Heart left ventricle (tissue), 16 donors: ENCODE data around the gene DOHH. TPM values are rescaled to one million over a fixed set of nuclear protein-coding genes. Genes with fewer than 3 reads are reported as not detected.

ENCODE experiments used
- ATAC-seq, 4 donors: fragments of 200-7000 bp; cut with Tn5 transposase; one replicate each; pipeline ENCODE4 v1.9.1; 2020 to 2022; ENCODE audit warnings: moderate library complexity in 4 of 4, mild to moderate bottlenecking in 3 of 4, moderate number of reproducible peaks in 1 of 4
- DNase-seq, 5 donors: peaks; one replicate each; pipeline ENCODE4 v3.0.0-alpha.2; 2020
- H3K27ac ChIP-seq, 12 donors: fragments of 200-600 bp; sonication (generic) in 4 of 12; one replicate each; pipeline versions ENCODE4 v1.5.0 to v1.8.0; 2016 to 2022; ENCODE audit warnings: mild to moderate bottlenecking in 2 of 12
- H3K27me3 ChIP-seq, 9 donors: fragments of 200-600 bp; sonication (generic) in 2 of 9; one replicate each; pipeline versions ENCODE4 v1.5.1 to v1.8.0; 2016 to 2022; ENCODE audit warnings: mild to moderate bottlenecking in 3 of 9
- H3K36me3 ChIP-seq, 9 donors: fragments of 200-600 bp; sonication (generic) in 2 of 9; one replicate each; pipeline versions ENCODE4 v1.5.0 to v1.8.0; 2018 to 2022; ENCODE audit warnings: mild to moderate bottlenecking in 2 of 9
- H3K4me1 ChIP-seq, 12 donors: fragments of 200-600 bp; sonication (generic) in 4 of 12; one replicate each; pipeline versions ENCODE4 v1.5.0 to v1.8.0; 2016 to 2022; ENCODE audit warnings: mild to moderate bottlenecking in 3 of 12
- H3K4me3 ChIP-seq, 12 donors: fragments of 200-600 bp; sonication (generic) in 4 of 12; one replicate each; pipeline versions ENCODE4 v1.5.0 to v1.8.0; 2017 to 2022; ENCODE audit warnings: mild to moderate bottlenecking in 9 of 12, moderate library complexity in 4 of 12
- H3K9me3 ChIP-seq, 12 donors: fragments of 200-600 bp; sonication (generic) in 4 of 12; one replicate each; pipeline versions ENCODE4 v1.5.0 to v1.8.0; 2016 to 2022; ENCODE audit warnings: mild to moderate bottlenecking in 1 of 12
- CTCF ChIP-seq, 12 donors: fragments of 200-600 bp; sonication (generic) in 4 of 12; IDR thresholded peaks; one replicate each; pipeline versions ENCODE4 v1.5.0 to v1.8.0; 2018 to 2022; ENCODE audit warnings: antibody characterized with exemption in 12 of 12, mild to moderate bottlenecking in 5 of 12
- POLR2A ChIP-seq, 2 donors: fragments of 450-650 bp; IDR thresholded peaks; one replicate each; pipeline ENCODE4 v1.6.1; 2017; ENCODE audit warnings: antibody characterized with exemption in 2 of 2, mild to moderate bottlenecking in 2 of 2, moderate library complexity in 2 of 2
- WGBS, 4 donors: extraction: QIAGEN DNeasy Blood & Tissue Kit in 2 of 4; methylation state at CpG; one replicate each; pipeline versions ENCODE4 v1.1.5 to v1.1.7; 2013 to 2018; 5-methylcytosine and 5-hydroxymethylcytosine counted together
- intact Hi-C, 10 donors: fragments of 100-400 bp; cut with DNase I; formaldehyde crosslinking; loops; one replicate each; pipeline versions ENCODE4 v1.11.1 to v1.14.2; 2022
- polyA plus RNA-seq, 2 donors: library from polyadenylated mRNA; stranded (reverse); fragments of 200-250 nt; gene quantifications; one replicate each; pipeline ENCODE4 v1.2.3, GENCODE V29; 2013
- total RNA-seq, 9 donors: library from RNA; depleted of rRNA in 2 of 9; stranded (reverse); fragments of >200 nt in 2 of 9; fragmentation: NEBNext Ultra II Directional in 3 of 9; extraction: Animal tissue kit (Norgen Biotek cat#: 25700) in 3 of 9; gene quantifications; one replicate each; pipeline versions ENCODE4 v1.1.0 to v1.2.4, GENCODE V29; 2016 to 2023
- donor health status: ischemic (EF 13 %, LVEDD 7.1; RV severe dilation, severe dysfunction).
- donor health status: healthy with polysubstance abuse.
- donor health status: DM: no; HTN: yes; CAD: no.
- donor health status: DM: no; HTN: no; CAD: no.
- donor health status: ischemic (EF 25% LVEDD 6.9; RV normal size, moderate dysfunction).
- donor health status: ischemic (EF 25% LVEDD 5.7; RV mildly dilated, moderate dysfunction).
- donor health status: healthy.
- donor health status: DM: yes; HTN: yes; CAD: no.
- donor health status: ischemic (EF 35%, LVEDD 5.7; RV mildly dilated, moderate dysfunction).
- donor health status: nonischemic (EF 11% LVEDD 7.7; RV severe dilation, severe dysfunction).
- donor health status: DM: yes; HTN: yes; CAD: no.
- donor health status: PGD.
- donor health status: ischemic (EF 29% LVEDD 5.4; RV normal size, mild dysfunction).
- donor health status: nonischemic (EF 23%, LVEDD 6.1; RV moderate dilation, normal function).

Gene DOHH
- total and polyA plus RNA-seq, 11 donors = 7.4 to 34.3 (median 12.2) TPM

GRCh38 chr19:3535235-3535535 is 34.7 kb upstream of the DOHH start:
- H3K4me3 ChIP-seq = no peak overlapping the region
- DNase-seq (no peak), ATAC-seq (no peak)
- H3K27ac ChIP-seq = no peak overlapping the region
- intact Hi-C loops = no loop called here
- no peaks in the 10 kb centered on the region for H3K9me3 ChIP-seq
- H3K4me1 ChIP-seq = peaks cover 0 to 9% (median 0%) of the 10 kb centered on the region in 12 donors
- 90 to 100% (median 95%) methylated on average over 3 to 9 of the region's 9 CpGs for WGBS, 4 donors
- TF ChIP-seq POLR2A (IDR thresholded peaks at IDR 0.05) = no peak
- TF ChIP-seq CTCF (IDR thresholded peaks at IDR 0.05) = no peak
- no peaks in the 10 kb centered on the region for H3K27me3 ChIP-seq
- peaks cover 0 to 69% (median 59%) of the 10 kb centered on the region in 9 donors for H3K36me3 ChIP-seq

GRCh38 chr19:3534375-3535234 is 34.1 kb upstream of the DOHH start:
- DNase-seq (no peak), ATAC-seq (no peak)
- Histone ChIP-seq H3K27me3 (no peaks in the 10 kb centered on the region), H3K36me3 (peaks cover 0 to 69% (median 59%) of the 10 kb centered on the region in 9 donors), H3K4me1 (peaks cover 0 to 9% (median 0%) of the 10 kb centered on the region in 12 donors), H3K27ac (no peak overlapping the region), H3K4me3 (no peak overlapping the region), H3K9me3 (no peaks in the 10 kb centered on the region)
- 91 to 94% (median 92%) methylated on average over 37 to 38 of the region's 38 CpGs for WGBS, 4 donors
- TF ChIP-seq CTCF (IDR thresholded peaks at IDR 0.05) (no peak), POLR2A (IDR thresholded peaks at IDR 0.05) (no peak)
- intact Hi-C loops = no loop called here

GRCh38 chr19:3533563-3534216 is 33.2 kb upstream of the DOHH start:
- intact Hi-C loops = no loop called here
- H3K27ac ChIP-seq = no peak overlapping the region
- 80 to 85% (median 85%) methylated on average over 12 of the region's 12 CpGs for WGBS, 4 donors
- no peak for DNase-seq
- H3K9me3 ChIP-seq = no peaks in the 10 kb centered on the region
- H3K4me1 ChIP-seq = peaks cover 0 to 9% (median 0%) of the 10 kb centered on the region in 12 donors
- TF ChIP-seq POLR2A (IDR thresholded peaks at IDR 0.05) (no peak), CTCF (IDR thresholded peaks at IDR 0.05) (no peak)
- H3K27me3 ChIP-seq = no peaks in the 10 kb centered on the region
- no peak overlapping the region for H3K4me3 ChIP-seq
- ATAC-seq = no peak
- peaks cover 0 to 66% (median 59%) of the 10 kb centered on the region in 9 donors for H3K36me3 ChIP-seq

- TF ChIP-seq CTCF (IDR thresholded peaks at IDR 0.05) (no peak), POLR2A (IDR thresholded peaks at IDR 0.05) (no peak)
- Histone ChIP-seq H3K4me3 (no peak overlapping the region), H3K4me1 (peaks cover 0 to 9% (median 0%) of the 10 kb centered on the region in 12 donors), H3K9me3 (no peaks in the 10 kb centered on the region), H3K27me3 (no peaks in the 10 kb centered on the region), H3K27ac (no peak overlapping the region), H3K36me3 (peaks cover 0 to 68% (median 62%) of the 10 kb centered on the region in 9 donors)
- DNase-seq (no peak), ATAC-seq (no peak)
- intact Hi-C loops = no loop called here
- 87 to 100% (median 93%) methylated on average over 4 to 17 of the region's 17 CpGs for WGBS, 4 donors
These were observed 32.6 kb upstream of the DOHH start for GRCh38 chr19:3533033-3533432.
